NCI-H524 treated with DMSO at 0.1 percent for 48 hours (cell line): ENCODE results near the gene TES.

Experiments used
- DNase-seq: peaks from one replicate; lab custom pipeline; 2025; lab: John Stamatoyannopoulos, UW

TES gene

GRCh38 chr7:116194115-116194514, 16.2 kb upstream of the TES start:
- DNase-seq, result no peak

DNA sequence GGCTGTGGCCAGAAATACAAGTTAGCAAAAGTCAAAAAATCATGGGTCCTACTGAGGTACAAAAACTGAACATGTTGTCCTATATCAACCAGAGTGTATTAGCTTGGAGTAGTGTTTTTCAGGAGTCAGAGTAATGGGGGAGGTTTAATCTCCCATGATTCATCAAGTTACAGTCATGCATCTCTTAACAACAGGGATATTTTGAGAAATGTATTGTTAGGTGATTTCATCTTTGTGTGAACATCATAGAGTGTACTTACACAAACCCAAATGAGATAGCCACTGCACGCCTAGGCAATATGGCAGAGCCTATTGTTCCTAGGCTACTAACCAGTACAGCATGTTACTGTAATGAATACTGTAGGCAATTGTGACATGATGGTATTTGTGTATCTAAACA, 14.9 kb upstream of the TES start:
- no peak for DNase-seq

DNA sequence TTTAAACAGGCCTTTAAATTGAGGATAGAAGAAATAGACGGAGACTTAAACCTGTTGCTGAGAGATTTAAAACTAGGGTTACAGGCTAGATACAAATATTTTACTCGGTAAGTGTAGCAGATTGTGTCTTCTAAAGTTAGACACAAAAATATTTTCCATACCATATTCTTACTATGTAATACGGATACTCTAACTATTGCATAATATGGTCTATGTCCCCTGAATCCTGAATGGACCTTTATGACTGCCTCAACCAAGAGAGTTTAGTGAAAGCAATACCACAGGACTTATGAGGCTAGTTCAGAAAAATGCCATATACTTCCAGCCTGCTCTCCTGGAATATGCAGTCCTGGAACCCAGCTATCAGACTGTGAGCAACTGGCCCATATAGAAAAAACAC, 13.4 kb upstream of the TES start:
- no peak for DNase-seq

DNA sequence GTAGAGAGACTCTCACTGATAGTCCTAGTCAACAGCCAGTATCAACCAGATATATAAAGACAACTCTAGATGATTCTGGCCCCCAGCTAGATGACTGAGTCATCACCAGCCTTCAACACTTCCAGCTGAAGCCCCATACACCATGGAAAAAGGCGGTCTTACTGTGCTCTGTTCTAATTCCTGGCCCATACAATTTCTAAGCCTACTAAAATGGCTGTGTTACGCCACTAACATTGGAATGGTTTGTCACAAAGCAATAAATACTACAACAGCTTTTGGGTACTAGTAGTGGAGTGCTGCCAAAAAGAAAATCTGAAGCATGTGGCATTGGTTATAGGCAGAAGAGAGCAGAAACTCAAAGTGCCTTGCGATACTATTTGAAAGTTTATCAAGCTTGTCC, 13.0 kb upstream of the TES start:
- no peak for DNase-seq

DNA sequence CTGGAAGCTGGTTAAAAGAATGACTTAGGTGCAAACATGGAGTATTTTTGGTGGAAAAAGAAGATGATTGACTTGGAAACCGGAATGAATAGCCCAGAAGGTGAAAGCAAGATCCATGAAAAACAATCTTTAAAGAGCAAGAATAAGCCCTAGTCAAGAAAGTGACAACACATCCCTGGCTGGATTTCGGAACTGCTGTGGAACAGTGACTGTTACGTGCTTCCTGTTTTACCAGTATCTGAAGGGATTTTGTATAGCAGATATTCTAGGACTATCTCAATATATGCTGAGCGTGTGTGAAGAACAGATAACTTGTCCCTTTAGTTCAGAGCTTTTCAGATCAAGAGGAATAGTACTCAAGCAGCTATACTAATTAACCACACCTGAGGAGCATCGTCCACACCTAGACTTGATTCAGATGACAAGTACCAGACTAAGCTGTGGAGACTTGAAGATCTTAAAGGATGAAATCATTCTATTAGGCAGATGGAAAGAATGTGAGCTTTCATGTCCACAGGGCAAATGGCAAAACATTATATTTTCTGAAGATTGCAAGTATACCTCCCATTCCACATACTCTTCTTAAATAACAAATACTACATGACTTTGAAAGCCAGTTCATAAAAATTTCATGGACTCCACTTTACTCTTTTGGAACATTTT, 11.5 kb upstream of the TES start:
- no peak for DNase-seq

GRCh38 chr7:116200963-116201362, 9.4 kb upstream of the TES start:
- no peak for DNase-seq

GRCh38 chr7:116206141-116206540, 4.2 kb upstream of the TES start:
- DNase-seq, result no peak

DNA sequence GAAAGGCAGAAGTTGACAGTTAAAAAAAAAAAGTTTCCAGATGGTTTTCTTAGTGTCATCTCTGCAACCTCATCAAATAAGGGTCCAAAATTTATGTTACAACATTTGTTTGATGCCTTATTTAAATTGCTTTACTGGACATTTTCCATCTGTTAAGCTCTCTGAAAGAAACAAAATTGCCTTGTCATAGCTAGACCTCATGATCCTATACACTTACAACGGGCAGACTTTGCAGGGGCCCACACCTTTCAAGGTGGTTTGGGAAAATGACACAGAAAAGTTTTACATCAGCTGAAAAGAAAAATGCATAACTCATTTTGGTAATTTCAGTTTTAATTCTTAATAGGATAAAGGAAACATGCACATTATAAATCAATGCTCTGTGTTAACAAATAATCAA, 1.4 kb upstream of the TES start:
- DNase-seq, result no peak

DNA sequence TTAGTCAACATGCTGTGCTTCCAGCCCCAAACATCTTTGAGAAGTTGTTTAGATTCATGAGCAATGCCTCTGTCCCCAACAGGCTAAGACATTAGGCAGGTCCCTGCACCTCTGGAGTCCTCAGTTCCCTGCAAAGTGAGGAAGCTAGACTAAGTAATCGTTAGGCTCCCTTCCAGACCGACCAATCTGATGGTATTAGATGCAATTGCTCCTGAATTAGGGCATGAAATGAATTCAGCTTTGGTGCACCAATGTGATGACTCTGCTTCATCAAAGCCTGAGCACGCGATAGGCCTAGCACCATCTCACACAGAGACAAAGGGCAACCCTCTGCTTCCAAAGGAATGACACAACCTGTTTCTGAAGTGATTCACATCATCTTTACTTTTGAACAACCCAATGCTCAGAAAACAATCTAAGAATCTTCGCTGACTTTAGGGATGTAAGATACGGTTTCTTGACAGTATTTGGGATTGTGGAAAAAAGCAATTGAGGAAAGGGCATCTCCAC, 723 bp upstream of the TES start:
- DNase-seq, result no peak

DNA sequence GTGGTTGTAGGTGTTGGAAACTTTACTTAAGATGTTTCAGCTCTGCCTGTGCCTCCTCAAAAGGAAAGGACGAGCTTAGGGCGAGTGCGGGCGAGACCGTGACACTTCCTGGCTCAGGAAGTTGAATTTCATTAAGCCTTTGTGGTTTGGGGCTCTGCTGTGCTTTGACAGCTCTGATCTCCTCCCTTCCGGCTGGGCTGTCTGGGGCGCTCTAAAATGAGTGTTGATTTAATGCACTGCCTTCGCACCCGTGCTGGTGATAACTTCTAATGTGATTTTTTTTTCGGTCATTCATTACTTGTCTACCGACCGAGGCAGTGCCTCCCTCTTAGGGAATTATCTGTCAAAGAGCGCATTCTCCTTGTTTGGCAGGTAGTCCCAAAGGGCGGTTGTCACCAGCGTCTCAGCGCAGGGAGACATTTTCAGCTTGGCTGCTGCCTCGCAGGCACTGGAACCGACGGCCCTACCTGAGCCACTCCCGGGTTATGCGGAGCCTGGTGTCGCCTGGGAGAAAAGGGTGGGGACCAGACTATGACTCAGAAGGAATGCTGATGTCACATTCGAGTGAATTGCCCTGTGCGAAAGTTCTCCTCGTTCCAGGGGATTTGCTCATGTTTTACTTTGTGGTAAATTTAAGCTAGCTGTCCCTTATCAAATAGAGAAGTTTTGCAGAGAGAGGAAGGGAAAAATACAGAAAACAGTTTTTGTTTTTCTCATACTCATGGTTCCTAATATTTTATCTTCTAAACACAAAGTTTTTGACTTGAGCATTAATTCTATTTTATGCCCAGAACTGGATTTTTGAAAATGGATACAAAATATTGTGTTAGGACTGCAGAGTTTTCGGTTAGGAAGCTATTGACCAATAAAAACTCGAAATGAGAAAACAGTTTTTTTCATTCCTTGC, 920 bp downstream of the TES start:
- DNase-seq, result no peak

- DNase-seq, result no peak
Measured at GRCh38 chr7:116211913-116212596, 1.7 kb downstream of the TES start.

- DNase-seq, result no peak
Measured at GRCh38 chr7:116212869-116213268, 2.5 kb downstream of the TES start.

GRCh38 chr7:116213361-116214130, 3.2 kb downstream of the TES start:
- DNase-seq, result no peak

GRCh38 chr7:116214921-116215320, 4.6 kb downstream of the TES start:
- no peak for DNase-seq

DNA sequence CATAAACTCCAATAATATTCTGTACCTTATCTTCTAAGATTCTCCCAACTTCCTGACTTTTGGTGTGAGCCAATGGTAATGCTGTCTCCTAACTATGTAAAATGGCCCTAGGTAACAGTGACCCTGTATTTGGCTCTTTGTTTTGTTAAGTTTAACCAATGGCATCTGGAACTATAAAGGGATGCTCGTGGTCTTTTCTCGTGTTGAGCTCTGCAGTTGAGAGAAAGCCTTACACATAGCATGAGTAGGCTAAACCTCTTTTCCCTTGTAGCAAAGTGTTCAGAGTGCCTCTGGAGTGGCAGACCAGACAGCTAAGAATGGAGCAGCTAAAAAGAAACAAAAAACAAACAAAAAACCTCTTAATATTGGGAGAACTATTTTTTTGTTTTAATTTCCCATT, 5.2 kb downstream of the TES start:
- DNase-seq, result no peak

DNA sequence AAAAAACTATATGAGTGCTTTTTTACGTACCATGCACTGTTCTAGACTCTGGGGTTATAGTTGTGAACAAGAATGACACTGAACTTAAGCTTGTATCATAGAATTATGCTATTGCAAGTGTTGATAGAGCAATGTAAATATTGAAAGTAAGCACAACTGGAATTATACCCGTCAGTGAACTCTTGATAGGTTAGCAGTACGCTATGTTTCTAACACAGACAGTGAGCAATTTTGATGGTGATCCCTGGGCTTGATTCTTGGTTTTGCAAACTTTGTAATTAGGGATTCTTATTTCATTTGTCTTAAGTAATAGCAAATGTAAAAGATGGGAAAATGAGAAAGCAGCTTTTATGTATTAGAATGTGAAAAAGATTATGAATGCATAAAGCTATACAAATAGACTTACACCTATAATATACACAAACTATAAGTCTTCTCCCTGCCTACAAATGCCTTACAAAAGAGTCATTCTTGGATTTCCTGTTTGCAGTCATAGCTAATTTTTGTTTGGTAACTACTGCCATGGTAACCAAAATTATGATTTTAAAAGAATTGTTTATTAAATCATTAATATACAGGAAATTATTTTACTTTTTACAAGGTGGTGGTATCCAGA, 6.7 kb downstream of the TES start:
- DNase-seq, result no peak

DNA sequence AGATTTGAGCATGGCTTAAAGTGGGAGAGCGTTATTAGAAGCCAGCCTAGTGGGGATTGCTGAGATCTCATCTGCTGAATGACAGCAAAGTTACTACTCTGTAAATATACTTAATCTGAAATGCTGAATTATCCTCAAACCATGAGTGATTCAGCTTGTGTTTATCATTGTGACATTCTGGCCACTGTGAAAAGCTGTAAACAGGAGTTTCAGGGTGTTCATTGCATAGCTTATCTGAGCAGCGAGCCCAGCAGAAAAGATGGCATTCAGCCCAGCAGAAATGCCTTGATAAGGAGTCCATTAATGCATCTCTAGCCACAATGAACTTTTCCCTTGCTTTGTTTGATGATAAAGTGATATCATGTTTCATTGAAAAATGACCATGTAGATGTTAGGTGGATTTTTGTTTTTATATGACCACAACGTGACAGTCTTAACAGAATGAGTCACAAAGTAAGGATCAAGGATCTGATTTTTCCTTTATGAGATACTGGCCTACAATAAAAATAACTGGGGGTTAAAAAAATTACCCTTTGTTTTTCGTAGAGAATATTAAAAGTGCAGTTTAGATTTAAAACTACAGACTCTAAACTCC, 7.8 kb downstream of the TES start:
- no peak for DNase-seq

DNA sequence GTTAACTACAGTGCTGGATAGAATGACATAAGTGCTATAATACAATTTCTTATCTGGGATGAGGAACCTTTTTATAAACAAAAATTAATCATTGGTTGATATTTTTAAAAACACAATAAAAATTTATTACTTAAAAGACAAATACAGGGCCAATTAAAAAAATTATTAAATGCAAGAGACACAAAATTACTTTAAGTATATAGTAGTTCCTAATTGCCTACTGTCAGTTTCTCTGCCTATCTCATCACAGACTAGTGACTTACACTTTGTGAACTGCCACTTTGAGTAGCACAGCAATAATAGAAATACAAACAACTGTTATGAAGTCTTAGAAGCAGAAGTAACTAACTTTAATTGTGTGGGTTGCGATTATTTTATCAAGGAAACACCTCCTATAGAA, 8.4 kb downstream of the TES start:
- no peak for DNase-seq

- no peak for DNase-seq
Measured at GRCh38 chr7:116219288-116219687, 8.9 kb downstream of the TES start.

- DNase-seq, result no peak
Measured at GRCh38 chr7:116219834-116220233, 9.5 kb downstream of the TES start.

- no peak for DNase-seq
Measured at GRCh38 chr7:116222501-116222900, 12.2 kb downstream of the TES start.
